Activated B cell treated with CpG ODN at 0.5 μM for 24 hours (primary cell): Measurements from ENCODE around the gene SDC4. TPM values are rescaled to one million over a fixed set of nuclear protein-coding genes. Genes with fewer than 3 reads are reported as not detected.

ENCODE experiments used
- ATAC-seq: fragments of 200-7000 bp; cut with Tn5 transposase; one replicate; pipeline ENCODE4 v1.10.0; 2021; ENCODE audit warnings: low read depth, mild to moderate bottlenecking, moderate library complexity
- CTCF ChIA-PET: fragments of 350-600 bp; sonication (Branson Sonifier 250); formaldehyde crosslinking; loops from one replicate; lab custom pipeline; 2021; ENCODE audit warnings: antibody characterized with exemption; lab: Charles Lee
- POLR2A ChIA-PET: fragments of 350-600 bp; sonication (Branson Sonifier 250); formaldehyde crosslinking; loops from one replicate; lab custom pipeline; 2021; ENCODE audit warnings: antibody characterized with exemption; lab: Charles Lee
- DNase-seq: peaks from one replicate; pipeline ENCODE4 v3.0.0; 2022
- H3K27ac Mint-ChIP-seq: one replicate; pipeline ENCODE4 v1.8.0; 2020; ENCODE audit warnings: mixed read lengths
- H3K27me3 Mint-ChIP-seq: one replicate; pipeline ENCODE4 v1.8.0; 2021; ENCODE audit warnings: mixed read lengths
- H3K36me3 Mint-ChIP-seq: one replicate; pipeline ENCODE4 v1.8.0; 2021; ENCODE audit warnings: low read depth, mixed read lengths
- H3K4me1 Mint-ChIP-seq: one replicate; pipeline ENCODE4 v1.8.0; 2021; ENCODE audit warnings: mixed read lengths
- H3K4me3 Mint-ChIP-seq: one replicate; pipeline ENCODE4 v1.8.0; 2020; ENCODE audit warnings: mild to moderate bottlenecking, mixed read lengths
- H3K9me3 Mint-ChIP-seq: one replicate; pipeline ENCODE4 v1.8.0; 2020; ENCODE audit warnings: mixed read lengths
- intact Hi-C: fragments of 100-400 bp; cut with micrococcal nuclease; formaldehyde crosslinking; loops from one replicate; pipeline ENCODE4 v1.15.1; 2024
- total RNA-seq: library from RNA; stranded (reverse); gene quantifications from 2 replicates; pipeline ENCODE4 v1.2.3, GENCODE V29; 2022
- TF ChIP-seq, protein P1 (sequence below): fragments of 200-600 bp; IDR thresholded peaks from one replicate; pipeline ENCODE4 v1.8.0; 2022; ENCODE audit warnings: antibody characterized with exemption, mild to moderate bottlenecking

SDC4 gene
- total RNA-seq, 1 donor from 2014 or later = not detected

DNA sequence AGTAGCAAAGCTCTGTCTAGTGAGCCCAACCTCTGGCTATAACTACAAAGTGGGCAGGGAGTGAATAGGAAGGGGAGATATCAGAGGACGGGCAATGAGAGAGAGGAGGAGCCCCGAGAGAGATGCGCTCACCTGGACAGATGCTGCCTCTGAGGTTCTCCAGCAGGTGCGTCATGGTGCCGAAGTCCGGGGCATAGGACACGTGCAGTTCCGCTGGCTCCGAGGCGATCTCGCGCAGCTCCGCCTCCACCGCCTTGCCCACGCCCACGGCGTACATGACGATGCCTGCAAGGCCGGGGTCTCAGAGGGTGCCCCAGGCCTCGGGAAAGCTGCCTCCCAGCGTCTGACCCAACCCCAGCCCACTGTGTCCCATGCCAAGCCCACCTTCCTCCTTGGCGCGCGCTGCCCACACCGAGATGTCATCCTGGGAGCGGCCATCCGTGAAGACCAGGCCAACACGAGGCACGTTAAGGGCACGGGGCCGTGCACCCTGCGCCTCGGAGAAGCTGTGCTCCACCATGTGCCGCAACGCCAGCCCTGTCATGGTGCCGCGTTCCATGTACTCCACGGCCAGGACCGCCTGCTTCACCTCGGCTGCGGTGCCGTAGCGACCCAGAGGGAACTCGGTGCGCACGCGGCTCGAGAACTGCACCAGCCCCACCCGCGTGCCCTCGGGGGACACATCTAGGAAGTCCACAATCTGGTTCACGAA is 50.3 kb downstream of the SDC4 start:
- TF ChIP-seq, protein P1, sequence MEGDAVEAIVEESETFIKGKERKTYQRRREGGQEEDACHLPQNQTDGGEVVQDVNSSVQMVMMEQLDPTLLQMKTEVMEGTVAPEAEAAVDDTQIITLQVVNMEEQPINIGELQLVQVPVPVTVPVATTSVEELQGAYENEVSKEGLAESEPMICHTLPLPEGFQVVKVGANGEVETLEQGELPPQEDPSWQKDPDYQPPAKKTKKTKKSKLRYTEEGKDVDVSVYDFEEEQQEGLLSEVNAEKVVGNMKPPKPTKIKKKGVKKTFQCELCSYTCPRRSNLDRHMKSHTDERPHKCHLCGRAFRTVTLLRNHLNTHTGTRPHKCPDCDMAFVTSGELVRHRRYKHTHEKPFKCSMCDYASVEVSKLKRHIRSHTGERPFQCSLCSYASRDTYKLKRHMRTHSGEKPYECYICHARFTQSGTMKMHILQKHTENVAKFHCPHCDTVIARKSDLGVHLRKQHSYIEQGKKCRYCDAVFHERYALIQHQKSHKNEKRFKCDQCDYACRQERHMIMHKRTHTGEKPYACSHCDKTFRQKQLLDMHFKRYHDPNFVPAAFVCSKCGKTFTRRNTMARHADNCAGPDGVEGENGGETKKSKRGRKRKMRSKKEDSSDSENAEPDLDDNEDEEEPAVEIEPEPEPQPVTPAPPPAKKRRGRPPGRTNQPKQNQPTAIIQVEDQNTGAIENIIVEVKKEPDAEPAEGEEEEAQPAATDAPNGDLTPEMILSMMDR = no peak
- no peak overlapping the region for H3K4me3 Mint-ChIP-seq
- POLR2A ChIA-PET = no interaction called here
- H3K9me3 Mint-ChIP-seq = no peaks in the 10 kb centered on the region
- no peaks in the 10 kb centered on the region for H3K36me3 Mint-ChIP-seq
- intact Hi-C loops = loop anchor here (10.0 kb wide), 2 partner anchors 413 to 1083 kb away; partner anchors contain the start of genes OSER1 and YWHAB
- H3K27me3 Mint-ChIP-seq = peaks cover 34% of the 10 kb centered on the region
- CTCF ChIA-PET = interaction anchor here (0.7 kb wide), 1 partner anchor 18 kb away, joined by 4 read pairs; no protein-coding TSS in a partner anchor
- no peak overlapping the region for H3K27ac Mint-ChIP-seq
- H3K4me1 Mint-ChIP-seq = peaks cover 10% of the 10 kb centered on the region
- ATAC-seq (no peak), DNase-seq (no peak)

DNA sequence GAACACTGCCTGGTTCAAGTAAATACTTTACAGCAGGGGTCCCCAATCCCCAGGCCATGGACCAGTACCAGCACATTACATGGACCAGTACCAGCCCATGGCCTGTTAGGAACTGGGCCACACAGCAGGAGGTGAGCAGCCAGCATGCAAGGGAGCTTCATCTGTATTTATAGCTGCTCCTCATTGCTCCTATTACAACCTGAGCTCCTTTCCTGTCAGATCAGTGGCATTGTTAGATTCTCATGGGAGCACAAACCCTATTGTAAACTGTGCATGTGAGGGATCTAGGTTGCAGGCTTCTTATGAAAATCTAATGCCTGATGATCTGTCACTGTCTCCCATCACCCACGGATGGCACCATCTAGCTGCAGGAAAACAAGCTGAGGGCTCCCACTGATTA is 53.6 kb downstream of the SDC4 start:
- no peak overlapping the region for H3K27ac Mint-ChIP-seq
- no peaks in the 10 kb centered on the region for H3K36me3 Mint-ChIP-seq
- peaks cover 21% of the 10 kb centered on the region for H3K4me1 Mint-ChIP-seq
- ATAC-seq (no peak), DNase-seq (no peak)
- CTCF ChIA-PET = interaction anchor here (0.6 to 5.6 kb wide), 14 partner anchors 9 to 476 kb away, joined by 3 to 45 read pairs (median 4); partner anchors contain the start of genes KCNS1 and SYS1
- no peak overlapping the region for H3K4me3 Mint-ChIP-seq
- POLR2A ChIA-PET = interaction anchor here (1.6 kb wide), 1 partner anchor 68 kb away, joined by 6 read pairs; the partner anchor contains the start of gene SYS1
- intact Hi-C loops = loop anchor here (5.0 to 10.0 kb wide), 3 partner anchors 157 to 1080 kb away; partner anchors contain the start of genes OSER1 and YWHAB
- TF ChIP-seq, protein P1 = no peak
- H3K27me3 Mint-ChIP-seq = peaks cover 29% of the 10 kb centered on the region
- H3K9me3 Mint-ChIP-seq = no peaks in the 10 kb centered on the region

DNA sequence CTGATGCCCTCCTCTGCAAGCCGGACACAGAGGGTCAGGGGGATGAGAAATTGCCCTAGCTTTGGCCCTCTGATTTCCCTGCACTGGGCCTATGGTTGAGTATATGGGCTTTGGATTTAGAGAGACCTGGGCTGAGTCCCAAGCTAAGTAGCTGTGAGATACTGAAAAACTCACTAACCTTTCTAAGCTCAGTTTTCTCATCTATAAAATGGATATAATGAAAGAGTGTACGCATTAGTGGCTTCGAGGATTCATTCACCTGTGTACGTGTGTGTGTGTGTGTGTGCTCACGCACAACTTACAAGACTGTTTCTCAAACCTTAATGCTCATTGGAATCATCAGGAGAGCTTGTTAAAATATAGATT is 54.2 kb downstream of the SDC4 start:
- POLR2A ChIA-PET = interaction anchor here (0.6 to 1.6 kb wide), 2 partner anchors 69 to 234 kb away, joined by 6 to 7 read pairs; partner anchors contain the start of gene SYS1
- CTCF ChIA-PET = interaction anchor here (0.6 to 5.6 kb wide), 20 partner anchors 10 to 477 kb away, joined by 3 to 45 read pairs (median 4); partner anchors contain the start of genes KCNS1 and SYS1
- TF ChIP-seq, protein P1 = peak; percentile 7
- H3K4me3 Mint-ChIP-seq = peak overlapping the region; percentile 80
- intact Hi-C loops = loop anchor here (5.0 to 10.0 kb wide), 3 partner anchors 157 to 1079 kb away; partner anchors contain the start of genes OSER1 and YWHAB
- ATAC-seq = no peak
- H3K36me3 Mint-ChIP-seq = no peaks in the 10 kb centered on the region
- H3K27ac Mint-ChIP-seq = no peak overlapping the region
- peaks cover 21% of the 10 kb centered on the region for H3K4me1 Mint-ChIP-seq
- DNase-seq = no peak
- no peaks in the 10 kb centered on the region for H3K9me3 Mint-ChIP-seq
- peaks cover 29% of the 10 kb centered on the region for H3K27me3 Mint-ChIP-seq

DNA sequence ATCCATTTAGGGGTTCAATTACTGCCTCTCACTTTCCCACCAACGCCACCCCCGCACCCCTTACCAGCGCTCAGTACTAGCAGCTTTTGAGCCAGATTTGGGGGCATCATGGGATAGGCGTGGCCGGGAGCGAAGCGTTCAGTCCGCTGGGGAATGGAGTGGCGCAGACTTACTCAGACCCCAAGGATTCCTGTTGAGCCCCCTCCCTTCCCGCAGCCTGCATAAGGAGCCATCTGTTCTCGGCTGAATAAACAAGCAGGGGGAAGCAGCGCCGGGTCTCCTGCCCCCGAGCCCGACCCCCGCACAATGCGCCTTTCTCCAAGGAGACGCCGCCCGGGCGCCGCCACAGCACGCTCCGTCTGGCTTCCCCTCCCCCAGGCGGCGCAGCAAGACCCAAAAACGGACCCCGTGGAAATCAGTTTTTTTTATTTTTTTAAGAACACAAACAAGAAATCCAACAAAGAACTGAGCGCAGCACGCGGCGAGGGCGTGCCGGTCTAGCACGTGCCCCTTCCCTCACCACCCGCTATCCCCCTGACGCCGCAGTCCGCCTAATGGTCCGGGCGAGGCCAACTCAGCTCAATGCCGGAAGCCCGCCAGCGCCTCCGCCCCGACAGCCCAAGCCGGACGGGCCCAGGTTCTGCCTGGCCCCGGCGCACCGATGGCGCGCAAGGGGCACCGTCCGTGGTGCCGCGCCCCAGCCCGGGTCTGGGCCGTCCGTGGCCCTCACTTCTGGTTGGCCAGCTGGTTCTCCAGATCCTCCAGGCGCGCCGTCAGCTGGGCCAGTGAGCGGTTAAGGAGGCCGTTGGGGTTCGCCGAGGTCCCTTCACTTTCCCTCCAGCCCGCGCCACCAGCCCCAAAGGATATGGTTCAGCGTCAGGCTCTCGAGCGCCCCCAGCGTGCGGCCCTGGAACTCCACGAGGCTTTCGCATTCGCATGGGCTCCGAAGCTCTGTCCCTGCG is 54.9 kb downstream of the SDC4 start:
- Mint-ChIP-seq H3K9me3 (no peaks in the 10 kb centered on the region), H3K27me3 (peaks cover 27% of the 10 kb centered on the region), H3K27ac (no peak overlapping the region), H3K4me1 (peaks cover 21% of the 10 kb centered on the region), H3K4me3 (peak overlapping the region; percentile 80), H3K36me3 (no peaks in the 10 kb centered on the region)
- intact Hi-C loops = loop anchor here (5.0 to 10.0 kb wide), 3 partner anchors 156 to 1079 kb away; partner anchors contain the start of genes OSER1 and YWHAB
- ATAC-seq (peak; percentile 89), DNase-seq (peak; percentile 78)
- ChIA-PET POLR2A (interaction anchor here (0.6 to 1.6 kb wide), 2 partner anchors 69 to 234 kb away, joined by 6 to 7 read pairs; partner anchors contain the start of gene SYS1), CTCF (interaction anchor here (0.7 to 5.6 kb wide), 21 partner anchors 9 to 478 kb away, joined by 3 to 45 read pairs (median 4); partner anchors contain the start of genes KCNS1 and SYS1)
- TF ChIP-seq, protein P1 = peak; percentile 87
